Activated CD8-positive, alpha-beta memory T cell treated with anti-CD3 and anti-CD28 coated beads for 24 hours (primary cell): ENCODE results near the gene SGCD.

Source experiments
- DNase-seq: peaks from one replicate; pipeline ENCODE4 v3.0.0-alpha.2; 2020

Gene SGCD

GRCh38 chr5:156471893-156472292, 144.9 kb downstream of the SGCD start:
- DNase-seq = no peak

- no peak for DNase-seq
Observed at GRCh38 chr5:156473269-156473908, 146.4 kb downstream of the SGCD start.

DNA sequence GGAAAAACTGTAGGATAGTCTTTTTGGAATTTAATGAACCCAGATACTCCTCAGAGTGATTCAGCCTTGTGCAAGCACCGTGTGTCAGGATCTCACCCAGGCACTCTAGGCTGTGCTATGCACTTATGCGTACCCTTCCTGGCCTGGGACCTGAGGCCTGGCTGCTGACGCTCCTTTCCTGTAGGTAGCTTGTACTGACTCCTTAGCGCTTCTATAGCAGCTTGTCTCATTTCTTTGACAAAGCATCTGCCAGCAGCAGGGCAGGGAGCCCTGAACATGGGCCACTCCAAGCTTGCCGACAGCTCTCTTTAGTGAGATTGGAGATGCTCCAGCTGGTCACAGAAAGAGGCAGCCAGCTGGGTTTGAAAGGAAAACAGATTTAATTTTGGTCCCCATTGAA, 147.3 kb downstream of the SGCD start:
- DNase-seq = no peak

DNA sequence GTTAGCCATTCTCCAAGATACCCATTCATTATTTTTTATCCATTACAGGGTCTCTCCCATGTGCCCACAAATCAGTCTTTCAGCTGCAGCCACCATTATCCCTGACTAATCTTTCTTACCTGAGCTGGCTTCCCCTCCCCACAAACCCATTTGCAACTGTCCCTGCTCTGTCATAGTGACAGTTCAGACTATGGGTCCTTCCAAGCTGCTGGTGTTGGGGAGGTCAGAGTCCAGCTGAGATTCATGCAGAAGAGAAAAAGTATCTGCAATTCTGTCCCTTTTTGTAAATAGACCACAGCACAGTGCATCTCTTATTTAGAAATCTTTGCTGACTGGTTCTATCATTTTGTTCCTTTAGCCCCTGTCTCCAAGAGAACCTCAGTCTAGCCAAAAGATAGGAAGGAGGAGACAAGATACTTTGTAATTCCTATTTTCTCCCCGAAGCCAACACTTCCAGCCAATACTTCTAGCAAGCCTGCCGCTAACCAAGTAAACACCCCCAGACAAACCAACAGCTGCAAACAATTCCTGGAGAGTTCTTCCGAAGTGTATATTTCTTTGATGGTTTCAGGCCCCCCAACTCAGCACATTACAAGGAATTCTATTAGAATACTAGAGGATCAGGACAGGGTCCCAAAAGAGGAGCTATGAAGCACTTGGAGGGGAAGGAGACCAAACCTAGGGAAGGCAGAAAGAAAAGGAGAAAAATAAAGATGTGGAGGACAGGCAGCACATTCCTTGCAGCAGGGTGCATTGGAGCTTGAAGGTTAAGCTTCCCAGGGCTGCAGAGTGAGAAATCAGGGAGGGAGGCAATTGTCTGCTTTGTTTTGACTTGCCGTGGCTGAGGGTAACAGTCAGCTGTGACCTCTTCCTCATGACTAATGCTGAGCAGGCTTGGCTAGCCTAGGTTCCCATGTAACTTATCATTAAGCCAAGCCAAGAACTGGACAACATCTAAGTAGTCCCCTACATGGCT, 148.5 kb downstream of the SGCD start:
- DNase-seq = no peak

DNA sequence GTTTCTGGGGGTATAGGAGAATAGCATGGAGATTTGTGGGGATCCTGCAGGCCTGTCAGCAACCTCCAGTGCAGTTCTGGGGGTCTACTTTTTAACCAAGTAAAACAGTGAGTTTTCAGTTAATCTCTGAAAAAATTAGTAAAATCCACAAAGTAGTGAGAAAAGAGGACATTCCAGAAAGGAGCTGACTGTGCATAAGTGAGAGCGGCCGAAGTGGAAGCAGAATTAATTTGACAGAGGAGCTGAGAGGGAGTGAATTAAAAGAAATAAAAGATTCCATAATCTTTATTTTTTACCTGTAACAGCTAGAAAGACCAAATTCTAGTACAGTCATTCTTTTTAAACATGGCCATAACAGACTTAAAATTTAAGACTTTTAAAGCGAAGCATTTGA, 149.2 kb downstream of the SGCD start:
- DNase-seq = no peak

DNA sequence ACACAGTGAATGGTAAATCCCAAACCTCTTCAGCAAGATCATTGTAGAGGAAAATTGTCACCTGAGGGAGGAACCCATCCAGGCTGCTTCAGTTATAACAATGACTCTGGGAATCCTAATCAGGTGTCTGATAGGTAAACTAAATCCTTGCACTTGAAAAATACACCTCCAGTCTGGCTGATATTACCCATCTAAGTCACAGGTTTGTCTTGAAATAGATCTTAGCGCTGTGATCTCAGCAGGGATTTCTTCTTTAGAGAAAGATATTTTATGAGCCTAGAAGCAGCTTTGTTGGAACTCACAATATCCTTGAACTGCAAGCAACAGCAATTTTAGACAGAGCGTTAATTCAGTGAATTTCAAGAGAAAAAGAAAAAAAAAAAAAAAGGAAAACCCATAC, 149.7 kb downstream of the SGCD start:
- DNase-seq = no peak

- DNase-seq = no peak
Observed at GRCh38 chr5:156477196-156477595, 150.2 kb downstream of the SGCD start.

- DNase-seq = no peak
Observed at GRCh38 chr5:156479849-156480248, 152.9 kb downstream of the SGCD start.

DNA sequence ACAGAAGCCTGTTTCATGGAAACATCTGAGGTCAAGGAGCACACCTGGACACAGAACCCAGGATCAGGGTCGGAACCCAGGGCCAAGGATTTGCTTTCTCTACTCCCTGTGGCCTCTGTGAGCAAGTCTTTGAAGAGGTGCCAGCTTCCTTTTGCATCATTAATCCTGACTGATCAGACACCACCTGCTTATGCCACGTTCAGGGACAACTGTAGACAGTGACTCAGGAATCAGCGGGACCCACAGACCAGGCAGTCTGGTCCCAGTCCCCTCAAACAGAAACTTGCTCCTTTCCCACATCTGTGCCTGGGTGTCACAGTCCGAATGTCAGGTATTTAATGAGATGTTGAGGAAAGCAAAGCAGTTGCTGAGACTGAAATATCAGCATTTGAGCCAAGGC, 154.8 kb downstream of the SGCD start:
- DNase-seq = no peak

DNA sequence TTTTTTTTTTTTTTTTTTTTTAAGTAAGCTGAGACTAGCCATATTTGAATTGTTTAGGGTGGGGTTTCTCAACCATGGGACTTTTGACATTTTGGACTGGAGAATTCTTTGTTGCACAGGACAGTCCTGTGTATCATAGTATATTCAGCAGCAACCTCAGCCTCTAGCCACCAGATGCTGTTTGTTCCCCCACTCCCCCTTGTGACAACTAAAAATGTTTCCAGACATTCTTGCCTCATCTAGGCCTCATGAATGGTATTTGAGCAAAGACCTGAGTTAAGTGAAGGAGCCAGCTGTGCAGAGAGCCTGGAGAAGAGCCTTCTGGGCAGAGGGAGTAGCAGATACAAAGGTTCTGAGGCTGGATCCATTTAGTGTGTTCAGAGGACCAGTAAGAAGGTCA, 155.9 kb downstream of the SGCD start:
- no peak for DNase-seq

- DNase-seq = no peak
Observed at GRCh38 chr5:156486394-156487238, 159.7 kb downstream of the SGCD start.

DNA sequence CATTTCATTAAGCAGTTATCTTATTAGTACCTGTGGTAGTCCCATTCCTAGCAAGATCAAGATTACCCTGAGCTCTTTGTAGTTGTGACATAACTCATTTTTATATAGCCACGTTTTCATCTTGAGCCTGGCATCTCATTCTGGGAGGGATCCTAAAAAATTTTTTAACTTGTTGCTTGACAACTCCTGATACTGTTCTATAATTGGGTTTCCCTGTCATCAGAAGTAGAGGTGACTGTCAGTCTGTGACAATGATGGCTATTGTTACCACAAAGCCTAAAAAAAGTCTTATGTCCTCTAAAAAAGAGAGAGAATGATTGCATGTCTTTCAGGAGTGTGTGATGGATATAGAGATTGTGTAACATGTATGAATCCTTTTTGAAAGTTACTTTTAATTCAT, 164.8 kb downstream of the SGCD start:
- DNase-seq = no peak

- DNase-seq = no peak
Observed at GRCh38 chr5:156496291-156496690, 169.3 kb downstream of the SGCD start.

GRCh38 chr5:156497804-156498208, 170.8 kb downstream of the SGCD start:
- no peak for DNase-seq

- no peak for DNase-seq
Observed at GRCh38 chr5:156498226-156498980, 171.4 kb downstream of the SGCD start.

DNA sequence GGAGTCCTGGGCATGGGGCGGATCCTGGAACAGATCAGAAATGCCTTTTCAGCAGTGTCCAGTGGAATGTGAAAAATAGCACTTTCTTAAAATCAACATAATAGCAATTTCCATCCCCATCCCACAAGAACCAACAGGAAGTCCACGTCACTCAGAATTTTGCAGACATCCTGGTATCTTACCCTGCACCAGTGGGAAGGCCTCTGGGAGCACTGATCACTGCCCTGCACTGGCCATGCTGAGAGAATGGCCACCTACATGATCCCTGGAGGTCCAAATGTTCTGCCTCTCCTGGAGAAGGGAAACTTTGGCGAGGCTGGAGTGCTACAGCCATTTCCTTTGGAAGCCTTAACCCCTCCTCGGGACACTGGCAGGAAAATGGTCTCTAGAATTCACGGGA, 173.8 kb downstream of the SGCD start:
- DNase-seq = no peak

DNA sequence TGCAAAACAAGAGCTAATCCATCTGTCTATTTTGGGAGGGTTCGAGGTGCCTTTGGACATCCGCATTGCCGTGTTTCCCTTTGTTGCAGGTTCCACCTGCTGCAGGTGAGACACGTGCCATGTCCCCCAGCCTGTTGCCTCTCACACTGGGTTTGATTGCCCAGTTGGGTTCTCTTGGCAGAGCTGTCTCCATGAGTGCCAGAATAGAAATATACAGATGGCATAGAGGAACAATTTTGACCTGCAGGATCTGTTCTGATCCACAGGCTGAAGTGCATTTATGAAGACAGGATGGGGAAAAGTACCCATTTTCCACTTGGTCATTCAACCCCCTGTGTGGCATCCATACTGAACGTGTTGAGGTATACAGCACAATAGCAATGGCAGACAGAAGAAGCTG, 178.1 kb downstream of the SGCD start:
- DNase-seq = no peak

GRCh38 chr5:156513123-156513815, 186.3 kb downstream of the SGCD start:
- DNase-seq = no peak

GRCh38 chr5:156515121-156515520, 188.2 kb downstream of the SGCD start:
- DNase-seq = no peak

DNA sequence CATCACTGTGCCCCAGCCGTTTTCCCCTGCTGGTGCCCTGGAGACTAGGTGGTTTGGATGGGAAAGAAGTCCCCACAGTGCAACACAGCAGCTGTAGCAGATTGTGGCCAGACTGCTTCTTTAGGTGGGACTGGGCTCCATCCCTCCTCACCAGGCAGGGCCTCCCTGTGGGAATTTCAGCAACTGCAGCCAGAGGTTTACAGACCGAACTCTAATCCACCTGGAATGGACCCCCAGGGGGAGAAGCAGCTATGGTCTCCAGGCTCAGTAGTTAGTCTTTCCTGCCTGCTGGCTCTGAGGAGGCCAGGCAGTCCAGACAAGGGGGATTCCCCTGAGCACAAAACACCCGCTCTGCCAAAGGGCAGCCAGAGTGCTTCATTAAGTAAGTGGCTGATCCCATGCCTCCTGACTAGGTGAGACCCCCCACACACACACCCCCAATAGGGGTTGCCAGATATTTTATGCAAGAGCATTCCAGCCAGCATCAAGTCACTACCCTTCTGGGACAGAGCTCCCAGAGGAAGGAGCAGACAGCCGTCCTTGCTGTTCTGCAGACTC, 188.9 kb downstream of the SGCD start:
- no peak for DNase-seq

- no peak for DNase-seq
Observed at GRCh38 chr5:156522651-156523529, 195.9 kb downstream of the SGCD start.
